Stimulated activated naive B cell treated with anti-CD40 and anti-IgM and Interleukin-4, amounts not matched to agents 10 μg/mL and 1 μg/mL and 100 μg/mL, for 72 hours (primary cell): ENCODE results near the gene LLCFC1.
A peak's percentile ranks its signal among the peaks of the same experiment; 100 is the strongest.

ENCODE experiments used
- ATAC-seq, 2 donors: fragments of 150-1000 bp; cut with Tn5 transposase; replicated peaks; 2 replicates each; pipeline ENCODE4 v1.10.0; 2021; ENCODE audit warnings: moderate library complexity in 1 of 2
- DNase-seq: peaks from one replicate; pipeline ENCODE4 v3.0.0; 2021
- H3K27ac Mint-ChIP-seq: one replicate; pipeline ENCODE4 v1.8.0; 2022; ENCODE audit warnings: mild to moderate bottlenecking, mixed read lengths
- H3K27me3 Mint-ChIP-seq, 2 donors: one replicate each; pipeline ENCODE4 v1.8.0; 2022; ENCODE audit warnings: mixed read lengths in 2 of 2
- H3K36me3 Mint-ChIP-seq, 2 donors: one replicate each; pipeline ENCODE4 v1.8.0; 2022; ENCODE audit warnings: mixed read lengths in 2 of 2, mild to moderate bottlenecking in 1 of 2
- H3K4me1 Mint-ChIP-seq, 2 donors: one replicate each; pipeline ENCODE4 v1.8.0; 2022; ENCODE audit warnings: mixed read lengths in 2 of 2, mild to moderate bottlenecking in 1 of 2
- H3K4me3 Mint-ChIP-seq, 2 donors: one replicate each; pipeline ENCODE4 v1.8.0; 2022; ENCODE audit warnings: mild to moderate bottlenecking in 2 of 2, mixed read lengths in 2 of 2, moderate library complexity in 1 of 2
- H3K9me3 Mint-ChIP-seq, 2 donors: one replicate each; pipeline ENCODE4 v1.8.0; 2022; ENCODE audit warnings: mixed read lengths in 2 of 2, mild to moderate bottlenecking in 1 of 2

Gene LLCFC1

GRCh38 chr7:142941541-142941940 lies 2.3 kb downstream of the LLCFC1 start:
- Mint-ChIP-seq H3K9me3 (no peaks in the 10 kb centered on the region), H3K4me1 (no peaks in the 10 kb centered on the region), H3K4me3 (no peak overlapping the region), H3K27me3 (peaks cover 31 to 33% of the 10 kb centered on the region in 2 donors), H3K36me3 (no peaks in the 10 kb centered on the region), H3K27ac (no peak overlapping the region)
- DNase-seq (no peak), ATAC-seq (no peak)

- H3K36me3 Mint-ChIP-seq: no peaks in the 10 kb centered on the region
- no peaks in the 10 kb centered on the region for H3K4me1 Mint-ChIP-seq
- no peak overlapping the region for H3K27ac Mint-ChIP-seq
- H3K9me3 Mint-ChIP-seq: no peaks in the 10 kb centered on the region
- H3K27me3 Mint-ChIP-seq: peaks cover 36 to 37% of the 10 kb centered on the region in 2 donors
- H3K4me3 Mint-ChIP-seq: no peak overlapping the region
- DNase-seq: no peak
- ATAC-seq: no peak
Observed at GRCh38 chr7:142942746-142943145, 3.5 kb downstream of the LLCFC1 start.

- H3K9me3 Mint-ChIP-seq: no peaks in the 10 kb centered on the region
- no peak overlapping the region for H3K27ac Mint-ChIP-seq
- H3K4me1 Mint-ChIP-seq: no peaks in the 10 kb centered on the region
- ATAC-seq (no peak), DNase-seq (no peak)
- peaks cover 36 to 37% of the 10 kb centered on the region in 2 donors for H3K27me3 Mint-ChIP-seq
- H3K4me3 Mint-ChIP-seq: no peak overlapping the region
- H3K36me3 Mint-ChIP-seq: no peaks in the 10 kb centered on the region
Observed at GRCh38 chr7:142943706-142944268, 4.5 kb downstream of the LLCFC1 start.

GRCh38 chr7:142945001-142945400 lies 5.7 kb downstream of the LLCFC1 start:
- ATAC-seq: no peak
- peak overlapping the region; percentile 20 for H3K27ac Mint-ChIP-seq
- H3K4me1 Mint-ChIP-seq: no peaks in the 10 kb centered on the region
- no peak overlapping the region for H3K4me3 Mint-ChIP-seq
- no peak for DNase-seq
- H3K9me3 Mint-ChIP-seq: no peaks in the 10 kb centered on the region
- H3K27me3 Mint-ChIP-seq: peaks cover 36 to 37% of the 10 kb centered on the region in 2 donors
- H3K36me3 Mint-ChIP-seq: no peaks in the 10 kb centered on the region

- H3K9me3 Mint-ChIP-seq: peaks cover 0 to 4% of the 10 kb centered on the region in 2 donors
- no peak for DNase-seq
- H3K4me3 Mint-ChIP-seq: no peak overlapping the region
Observed at GRCh38 chr7:142948603-142949002, 9.3 kb downstream of the LLCFC1 start.

GRCh38 chr7:142950235-142950634 lies 11.0 kb downstream of the LLCFC1 start:
- H3K4me1 Mint-ChIP-seq: peaks cover 0 to 5% of the 10 kb centered on the region in 2 donors
- DNase-seq (no peak), ATAC-seq (peak in 1 of 2 donors; percentile 19)
- peaks cover 8 to 13% of the 10 kb centered on the region in 2 donors for H3K9me3 Mint-ChIP-seq
- H3K27ac Mint-ChIP-seq: no peak overlapping the region
- H3K27me3 Mint-ChIP-seq: peaks cover 10 to 12% of the 10 kb centered on the region in 2 donors
- H3K4me3 Mint-ChIP-seq: no peak overlapping the region
- peaks cover 3 to 7% of the 10 kb centered on the region in 2 donors for H3K36me3 Mint-ChIP-seq

More at GRCh38 chr7:142948603-142949002, 9.3 kb downstream of the LLCFC1 start:
- peaks cover 17% of the 10 kb centered on the region in 2 donors for H3K27me3 Mint-ChIP-seq
- no peaks in the 10 kb centered on the region for H3K36me3 Mint-ChIP-seq
- H3K27ac Mint-ChIP-seq: no peak overlapping the region
- peaks cover 0 to 5% of the 10 kb centered on the region in 2 donors for H3K4me1 Mint-ChIP-seq
- ATAC-seq: no peak

- no peak overlapping the region for H3K27ac Mint-ChIP-seq
- H3K4me1 Mint-ChIP-seq: peaks cover 2 to 5% of the 10 kb centered on the region in 2 donors
- H3K36me3 Mint-ChIP-seq: peaks cover 7 to 20% of the 10 kb centered on the region in 2 donors
- DNase-seq (no peak), ATAC-seq (peak; percentile 69 to 79)
- no peak overlapping the region for H3K4me3 Mint-ChIP-seq
- peaks cover 13 to 15% of the 10 kb centered on the region in 2 donors for H3K27me3 Mint-ChIP-seq
- H3K9me3 Mint-ChIP-seq: peaks cover 24 to 26% of the 10 kb centered on the region in 2 donors
Observed at GRCh38 chr7:142954680-142955268, 15.5 kb downstream of the LLCFC1 start.

GRCh38 chr7:142956951-142957623 lies 17.8 kb downstream of the LLCFC1 start:
- H3K4me1 Mint-ChIP-seq: peaks cover 0 to 2% of the 10 kb centered on the region in 2 donors
- no peak overlapping the region for H3K27ac Mint-ChIP-seq
- H3K9me3 Mint-ChIP-seq: peaks cover 24 to 26% of the 10 kb centered on the region in 2 donors
- no peak overlapping the region for H3K4me3 Mint-ChIP-seq
- ATAC-seq (no peak), DNase-seq (no peak)
- peaks cover 22 to 23% of the 10 kb centered on the region in 2 donors for H3K27me3 Mint-ChIP-seq
- peaks cover 7 to 20% of the 10 kb centered on the region in 2 donors for H3K36me3 Mint-ChIP-seq

- no peak for ATAC-seq
- no peak overlapping the region for H3K4me3 Mint-ChIP-seq
- peaks cover 24 to 26% of the 10 kb centered on the region in 2 donors for H3K9me3 Mint-ChIP-seq
- H3K4me1 Mint-ChIP-seq: peaks cover 0 to 2% of the 10 kb centered on the region in 2 donors
- peaks cover 22 to 23% of the 10 kb centered on the region in 2 donors for H3K27me3 Mint-ChIP-seq
- peaks cover 7 to 20% of the 10 kb centered on the region in 2 donors for H3K36me3 Mint-ChIP-seq
- DNase-seq: no peak
- H3K27ac Mint-ChIP-seq: no peak overlapping the region
Observed at GRCh38 chr7:142957723-142958122, 18.4 kb downstream of the LLCFC1 start.

GRCh38 chr7:142959202-142959601 lies 19.9 kb downstream of the LLCFC1 start:
- Mint-ChIP-seq H3K27ac (no peak overlapping the region), H3K4me1 (peaks cover 0 to 2% of the 10 kb centered on the region in 2 donors), H3K4me3 (no peak overlapping the region), H3K36me3 (peaks cover 4 to 15% of the 10 kb centered on the region in 2 donors), H3K9me3 (peaks cover 15 to 20% of the 10 kb centered on the region in 2 donors), H3K27me3 (peaks cover 32 to 33% of the 10 kb centered on the region in 2 donors)
- no peak for DNase-seq
- ATAC-seq: no peak

GRCh38 chr7:142960955-142961512 lies 21.8 kb downstream of the LLCFC1 start:
- Mint-ChIP-seq H3K36me3 (peaks cover 2 to 7% of the 10 kb centered on the region in 2 donors), H3K27me3 (peaks cover 33 to 35% of the 10 kb centered on the region in 2 donors), H3K4me1 (peaks cover 6 to 8% of the 10 kb centered on the region in 2 donors), H3K9me3 (peaks cover 6 to 12% of the 10 kb centered on the region in 2 donors), H3K4me3 (no peak overlapping the region), H3K27ac (no peak overlapping the region)
- no peak for DNase-seq
- ATAC-seq: no peak

GRCh38 chr7:142961595-142961972 lies 22.3 kb downstream of the LLCFC1 start:
- no peak for ATAC-seq
- peaks cover 33 to 35% of the 10 kb centered on the region in 2 donors for H3K27me3 Mint-ChIP-seq
- no peak for DNase-seq
- peaks cover 6 to 8% of the 10 kb centered on the region in 2 donors for H3K4me1 Mint-ChIP-seq
- no peak overlapping the region for H3K4me3 Mint-ChIP-seq
- peaks cover 2 to 6% of the 10 kb centered on the region in 2 donors for H3K9me3 Mint-ChIP-seq
- peaks cover 0 to 2% of the 10 kb centered on the region in 2 donors for H3K36me3 Mint-ChIP-seq
- no peak overlapping the region for H3K27ac Mint-ChIP-seq

GRCh38 chr7:142961973-142962926 lies 23.0 kb downstream of the LLCFC1 start, which contains the start of gene KEL:
TSS of gene KEL (minus strand) at chr7:142962363. CDS start at chr7:142962206, 157 bp downstream.
- Mint-ChIP-seq H3K4me3 (no peak within 1 kb of the TSS), H3K4me1 (peaks cover 4 to 8% of the 10 kb centered on the region in 2 donors), H3K27me3 (peaks cover 33 to 35% of the 10 kb centered on the region in 2 donors), H3K36me3 (no peaks in the 10 kb centered on the region), H3K27ac (no peak within 1 kb of the TSS), H3K9me3 (no peaks in the 10 kb centered on the region)
- DNase-seq (no peak), ATAC-seq (no peak)
